Stomach (tissue), 9 donors: ENCODE results near the gene COPS9. TPM values are rescaled to one million over a fixed set of nuclear protein-coding genes. Genes with fewer than 3 reads are reported as not detected.

Source experiments
- DNase-seq, 2 donors: peaks; one replicate each; pipeline versions ENCODE4 v3.0.0 to v3.0.0-alpha.2; 2013 to 2019
- H3K27ac ChIP-seq, 5 donors: fragments of 200-600 bp in 4 of 5; sonication (generic) in 4 of 5; one replicate each; pipeline ENCODE4 v1.5.1; 2013 to 2019; ENCODE audit warnings: mild to moderate bottlenecking in 1 of 5, moderate library complexity in 1 of 5
- H3K27me3 ChIP-seq, 3 donors: fragments of 200-600 bp; sonication (generic); one replicate each; pipeline ENCODE4 v1.5.1; 2017 to 2019; ENCODE audit warnings: mixed run types in 1 of 3
- H3K36me3 ChIP-seq, 4 donors: fragments of 200-600 bp; sonication (generic); 1 replicate in 3 of 4; 2 replicates in 1 of 4; pipeline ENCODE4 v1.5.1; 2016 to 2019
- H3K4me1 ChIP-seq, 4 donors: fragments of 200-600 bp; sonication (generic); one replicate each; pipeline ENCODE4 v1.5.1; 2016 to 2019
- H3K4me3 ChIP-seq, 4 donors: fragments of 200-600 bp; sonication (generic) in 3 of 4; one replicate each; pipeline ENCODE4 v1.5.1; 2016 to 2019; ENCODE audit warnings: mild to moderate bottlenecking in 1 of 4
- H3K9me3 ChIP-seq, 4 donors: fragments of 200-600 bp; sonication (generic); one replicate each; pipeline ENCODE4 v1.5.1; 2016 to 2019
- EP300 ChIP-seq: sonication (generic); formaldehyde crosslinking; IDR thresholded peaks from one replicate; pipeline ENCODE4 v1.6.1; 2017; ENCODE audit warnings: antibody characterized with exemption
- POLR2A ChIP-seq, 4 donors: fragments of 450-650 bp; IDR thresholded peaks; one replicate each; pipeline ENCODE4 v1.6.1; 2016; ENCODE audit warnings: antibody characterized with exemption in 4 of 4, control low read depth in 2 of 4, mild to moderate bottlenecking in 1 of 4, moderate library complexity in 1 of 4
- POLR2AphosphoS5 ChIP-seq, 3 donors: sonication (generic); formaldehyde crosslinking; IDR thresholded peaks; one replicate each; pipeline ENCODE4 v1.6.1; 2016; ENCODE audit warnings: antibody characterized with exemption in 3 of 3
- WGBS, 5 donors: extraction: QIAGEN DNeasy Blood & Tissue Kit in 3 of 5; methylation state at CpG; one replicate each; pipeline versions ENCODE4 v1.1.5 to v1.1.7; 2013 to 2018; 5-methylcytosine and 5-hydroxymethylcytosine counted together
- intact Hi-C: fragments of 100-400 bp; cut with DNase I; formaldehyde crosslinking; loops from one replicate; pipeline ENCODE4 v1.15.1; 2023; ENCODE audit warnings: low total_unique reads
- polyA plus RNA-seq, 3 donors: library from polyadenylated mRNA; stranded (reverse); fragments of 200-250 nt; gene quantifications; one replicate each; pipeline ENCODE4 v1.2.3, GENCODE V29; 2013
- total RNA-seq, 5 donors: library from RNA; depleted of rRNA; stranded (reverse); fragments of >200 nt; gene quantifications; one replicate each; pipeline versions ENCODE4 v1.1.0 to v1.2.3, GENCODE V29; 2014 to 2016
- TF ChIP-seq, protein P1 (sequence below), 7 experiments: fragments of 450-650 bp in 4 of 7; fragments of 200-600 bp in 3 of 7; sonication (generic) in 3 of 7; IDR thresholded peaks; one replicate each; pipeline ENCODE4 v1.5.1; 2016 to 2019; ENCODE audit warnings: antibody characterized with exemption in 7 of 7, control low read depth in 2 of 7, mild to moderate bottlenecking in 1 of 7
- donor health status: healthy with polysubstance abuse.
- donor health status: Bipolar disorder and iron deficiency.
- donor health status: healthy.

Gene COPS9
- total and polyA plus RNA-seq, 8 donors, result 40.6 to 582 (median 136) TPM

DNA sequence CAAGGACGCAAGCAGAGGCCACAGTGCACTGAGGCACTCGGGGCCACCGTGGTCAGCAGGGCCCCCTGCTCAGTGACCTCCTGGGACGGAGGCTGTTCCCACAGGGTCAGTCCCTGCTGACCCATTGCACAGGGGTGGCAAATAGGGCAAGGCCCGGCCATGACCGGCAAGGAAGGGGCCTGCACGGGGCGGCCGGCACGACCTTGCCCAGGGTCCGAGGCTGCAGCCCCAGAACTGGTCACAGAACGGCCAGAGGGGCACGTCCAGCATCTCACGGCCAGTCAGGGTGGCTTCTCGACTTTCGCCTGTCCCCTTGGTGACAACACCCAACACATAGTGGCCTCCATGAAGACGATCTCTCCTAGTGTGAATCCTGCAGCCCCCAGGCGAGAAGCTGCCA lies 31.9 kb upstream of the COPS9 start:
- no peak for DNase-seq
- Histone ChIP-seq H3K27ac (no peak overlapping the region), H3K4me1 (peaks cover 0 to 12% (median 9%) of the 10 kb centered on the region in 4 donors), H3K9me3 (no peaks in the 10 kb centered on the region), H3K27me3 (peaks cover 0 to 48% (median 25%) of the 10 kb centered on the region in 3 donors), H3K36me3 (no peaks in the 10 kb centered on the region), H3K4me3 (no peak overlapping the region)
- 80 to 90% (median 83%) methylated on average over 15 to 18 of the region's 18 CpGs for WGBS, 5 donors
- no peak for TF ChIP-seq POLR2A (IDR thresholded peaks at IDR 0.05)
- intact Hi-C loops, result no loop called here

DNA sequence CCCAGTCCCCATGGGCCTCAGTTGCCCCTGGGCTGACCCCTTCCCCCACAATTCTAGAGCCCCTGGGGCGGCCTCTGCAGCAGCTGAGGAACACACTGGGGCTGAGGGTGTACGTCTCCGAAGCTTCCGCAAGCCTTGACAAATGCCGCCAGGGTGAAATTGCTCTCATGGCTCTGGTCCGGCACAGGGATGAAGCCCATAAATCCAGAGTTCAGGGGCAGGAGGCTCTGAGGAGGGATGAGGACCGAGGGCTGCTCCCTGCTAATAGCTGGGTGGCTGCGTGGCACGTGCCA lies 31.4 kb upstream of the COPS9 start:
- TF ChIP-seq POLR2AphosphoS5 (IDR thresholded peaks at IDR 0.05) (no peak), POLR2A (IDR thresholded peaks at IDR 0.05) (no peak), EP300 (no peak)
- TF ChIP-seq, protein P1, sequence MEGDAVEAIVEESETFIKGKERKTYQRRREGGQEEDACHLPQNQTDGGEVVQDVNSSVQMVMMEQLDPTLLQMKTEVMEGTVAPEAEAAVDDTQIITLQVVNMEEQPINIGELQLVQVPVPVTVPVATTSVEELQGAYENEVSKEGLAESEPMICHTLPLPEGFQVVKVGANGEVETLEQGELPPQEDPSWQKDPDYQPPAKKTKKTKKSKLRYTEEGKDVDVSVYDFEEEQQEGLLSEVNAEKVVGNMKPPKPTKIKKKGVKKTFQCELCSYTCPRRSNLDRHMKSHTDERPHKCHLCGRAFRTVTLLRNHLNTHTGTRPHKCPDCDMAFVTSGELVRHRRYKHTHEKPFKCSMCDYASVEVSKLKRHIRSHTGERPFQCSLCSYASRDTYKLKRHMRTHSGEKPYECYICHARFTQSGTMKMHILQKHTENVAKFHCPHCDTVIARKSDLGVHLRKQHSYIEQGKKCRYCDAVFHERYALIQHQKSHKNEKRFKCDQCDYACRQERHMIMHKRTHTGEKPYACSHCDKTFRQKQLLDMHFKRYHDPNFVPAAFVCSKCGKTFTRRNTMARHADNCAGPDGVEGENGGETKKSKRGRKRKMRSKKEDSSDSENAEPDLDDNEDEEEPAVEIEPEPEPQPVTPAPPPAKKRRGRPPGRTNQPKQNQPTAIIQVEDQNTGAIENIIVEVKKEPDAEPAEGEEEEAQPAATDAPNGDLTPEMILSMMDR (IDR thresholded peaks at IDR 0.05), result no peak
- Histone ChIP-seq H3K9me3 (no peaks in the 10 kb centered on the region), H3K4me1 (peaks cover 0 to 12% (median 9%) of the 10 kb centered on the region in 4 donors), H3K27ac (no peak overlapping the region), H3K27me3 (peaks cover 0 to 53% (median 25%) of the 10 kb centered on the region in 3 donors), H3K4me3 (no peak overlapping the region), H3K36me3 (no peaks in the 10 kb centered on the region)
- intact Hi-C loops, result no loop called here
- no peak for DNase-seq
- 80 to 92% (median 86%) methylated on average over 9 of the region's 9 CpGs for WGBS, 5 donors

DNA sequence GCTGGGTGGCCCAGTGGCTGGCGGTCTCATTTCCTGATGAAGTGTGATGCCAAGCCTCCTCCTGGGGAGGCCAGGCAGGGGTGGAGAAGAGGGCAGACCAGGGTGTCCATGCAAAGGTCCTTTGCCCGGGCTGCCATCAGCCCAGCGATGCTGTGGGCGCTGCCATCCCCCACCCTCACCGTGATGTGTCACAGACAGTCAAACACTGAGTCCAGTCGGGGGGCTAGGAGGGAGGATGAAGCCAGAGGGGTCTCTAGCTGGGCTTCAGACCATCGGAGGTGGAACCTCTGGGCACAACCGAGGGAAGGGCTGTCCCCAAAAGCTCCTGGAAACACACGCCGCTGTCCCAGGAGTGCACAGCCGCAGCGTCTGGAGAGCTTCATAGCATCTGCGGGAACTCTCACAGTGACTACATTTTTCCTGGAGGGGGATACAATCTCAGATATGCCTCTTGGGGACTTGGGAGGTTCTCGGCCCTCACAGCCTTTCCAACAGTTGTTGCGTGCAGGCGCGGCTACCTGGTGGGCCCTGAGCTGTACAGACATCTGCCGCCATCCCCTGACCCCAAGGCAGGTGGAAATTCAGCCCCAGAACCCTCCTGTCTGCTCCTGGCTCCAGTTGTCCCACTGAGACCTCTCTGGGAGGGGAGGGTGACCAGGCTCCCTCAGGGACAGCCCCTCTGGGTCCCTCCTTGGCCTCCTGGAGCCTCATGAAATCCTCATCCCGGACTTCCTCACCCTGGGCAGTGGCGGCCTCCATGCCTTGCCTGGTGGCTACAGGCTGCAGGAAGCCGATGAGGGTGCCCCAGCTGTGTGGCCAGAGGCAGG lies 30.9 kb upstream of the COPS9 start:
- intact Hi-C loops, result no loop called here
- TF ChIP-seq POLR2A (IDR thresholded peaks at IDR 0.05), result no peak
- no peak for TF ChIP-seq POLR2AphosphoS5 (IDR thresholded peaks at IDR 0.05)
- TF ChIP-seq, protein P1 (IDR thresholded peaks at IDR 0.05), result no peak
- TF ChIP-seq EP300, result no peak
- no peak for DNase-seq
- no peak overlapping the region for H3K4me3 ChIP-seq
- H3K4me1 ChIP-seq, result peaks cover 0 to 12% (median 9%) of the 10 kb centered on the region in 4 donors
- no peak overlapping the region for H3K27ac ChIP-seq
- no peaks in the 10 kb centered on the region for H3K9me3 ChIP-seq
- H3K27me3 ChIP-seq, result peaks cover 0 to 58% (median 20%) of the 10 kb centered on the region in 3 donors
- 74 to 87% (median 86%) methylated on average over 12 to 21 of the region's 21 CpGs for WGBS, 5 donors
- H3K36me3 ChIP-seq, result no peaks in the 10 kb centered on the region

DNA sequence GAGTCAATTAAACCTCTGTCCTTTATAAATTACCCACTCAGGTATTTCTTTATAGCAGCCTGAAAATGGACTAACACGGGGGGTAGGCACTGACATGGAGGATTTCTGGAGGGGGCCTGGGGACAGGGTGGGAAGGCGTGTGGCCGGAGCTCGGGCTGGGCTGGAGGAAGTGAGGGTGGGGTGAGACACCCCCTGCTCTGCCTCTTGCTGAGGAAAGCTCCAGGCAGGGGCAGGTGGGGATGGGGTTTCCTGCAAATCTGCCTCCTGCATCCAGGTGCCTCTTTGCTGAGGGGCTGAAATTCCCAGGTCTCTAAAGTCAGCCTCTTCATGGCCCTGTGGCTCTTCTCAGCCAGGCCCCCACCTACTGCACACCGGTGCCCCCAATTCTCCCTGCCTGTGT lies 30.1 kb upstream of the COPS9 start:
- intact Hi-C loops, result no loop called here
- 83 to 89% (median 87%) methylated on average over 5 of the region's 5 CpGs for WGBS, 5 donors
- Histone ChIP-seq H3K4me3 (no peak overlapping the region), H3K9me3 (no peaks in the 10 kb centered on the region), H3K27ac (no peak overlapping the region), H3K36me3 (no peaks in the 10 kb centered on the region), H3K4me1 (peaks cover 0 to 12% (median 9%) of the 10 kb centered on the region in 4 donors), H3K27me3 (peaks cover 0 to 58% (median 17%) of the 10 kb centered on the region in 3 donors)
- TF ChIP-seq POLR2AphosphoS5 (IDR thresholded peaks at IDR 0.05) (no peak), POLR2A (IDR thresholded peaks at IDR 0.05) (no peak), EP300 (no peak)
- TF ChIP-seq, protein P1 (IDR thresholded peaks at IDR 0.05), result no peak
- DNase-seq, result no peak

DNA sequence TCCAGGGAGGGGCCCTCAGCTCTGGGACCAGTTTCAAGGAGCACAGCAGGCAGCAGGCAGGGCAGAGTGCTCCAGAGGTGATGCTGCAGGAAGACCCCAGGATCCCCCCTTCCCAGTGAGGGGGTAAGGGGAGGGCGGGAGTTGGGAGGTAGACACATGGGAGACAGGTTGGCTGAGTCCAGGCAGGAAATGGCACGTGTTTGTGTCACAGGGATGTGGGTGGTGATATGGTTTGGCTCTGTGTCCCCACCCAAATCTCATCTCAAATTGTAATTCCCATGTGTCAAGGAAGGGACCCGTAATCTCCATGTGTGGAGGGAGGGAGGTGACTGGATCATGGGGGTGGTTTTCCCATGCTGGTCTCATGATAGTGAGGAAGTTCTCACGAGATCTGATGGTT lies 29.6 kb upstream of the COPS9 start:
- peaks cover 0 to 64% (median 17%) of the 10 kb centered on the region in 3 donors for H3K27me3 ChIP-seq
- H3K9me3 ChIP-seq, result no peaks in the 10 kb centered on the region
- H3K27ac ChIP-seq, result no peak overlapping the region
- no peak for TF ChIP-seq POLR2AphosphoS5 (IDR thresholded peaks at IDR 0.05)
- TF ChIP-seq, protein P1 (IDR thresholded peaks at IDR 0.05), result no peak
- TF ChIP-seq EP300, result no peak
- no peak for TF ChIP-seq POLR2A (IDR thresholded peaks at IDR 0.05)
- intact Hi-C loops, result no loop called here
- DNase-seq, result no peak
- 46 to 67% (median 57%) methylated on average over 3 to 4 of the region's 4 CpGs for WGBS, 5 donors
- no peak overlapping the region for H3K4me3 ChIP-seq
- H3K4me1 ChIP-seq, result peaks cover 0 to 10% (median 8%) of the 10 kb centered on the region in 4 donors
- H3K36me3 ChIP-seq, result no peaks in the 10 kb centered on the region
